Uterus (tissue), 4 donors: ENCODE data around the gene SLC30A2. TPM values are rescaled to one million over a fixed set of nuclear protein-coding genes. Genes with fewer than 3 reads are reported as not detected.
A peak's percentile ranks its signal among the peaks of the same experiment; 100 is the strongest.

Experiments
- DNase-seq, 2 donors: peaks; one replicate each; pipeline ENCODE4 v3.0.0-alpha.2; 2019 to 2020
- H3K27ac ChIP-seq, 2 donors: fragments of 200-600 bp; sonication (generic); 1 replicate in 1 of 2; 2 replicates in 1 of 2; pipeline ENCODE4 v1.5.1; 2016 to 2018
- H3K27me3 ChIP-seq, 2 donors: fragments of 200-600 bp; sonication (generic); one replicate each; pipeline ENCODE4 v1.5.1; 2018 to 2019; ENCODE audit warnings: control low read depth in 1 of 2
- H3K36me3 ChIP-seq, 2 donors: fragments of 200-600 bp; sonication (generic); one replicate each; pipeline ENCODE4 v1.5.1; 2019; ENCODE audit warnings: control low read depth in 1 of 2
- H3K4me1 ChIP-seq, 2 donors: fragments of 200-600 bp; sonication (generic); one replicate each; pipeline ENCODE4 v1.5.1; 2018 to 2019; ENCODE audit warnings: control low read depth in 1 of 2
- H3K4me3 ChIP-seq, 2 donors: fragments of 200-600 bp; sonication (generic); 1 replicate in 1 of 2; 2 replicates in 1 of 2; pipeline ENCODE4 v1.5.1; 2018 to 2019; ENCODE audit warnings: mild to moderate bottlenecking in 1 of 2
- H3K9me3 ChIP-seq, 2 donors: fragments of 200-600 bp; sonication (generic); one replicate each; pipeline ENCODE4 v1.5.1; 2019; ENCODE audit warnings: control low read depth in 1 of 2
- POLR2A ChIP-seq, 2 donors: fragments of 450-650 bp; IDR thresholded peaks; one replicate each; pipeline ENCODE4 v1.6.1; 2016; ENCODE audit warnings: antibody characterized with exemption in 2 of 2, mild to moderate bottlenecking in 1 of 2, moderate library complexity in 1 of 2
- intact Hi-C: fragments of 100-400 bp; cut with DNase I; formaldehyde crosslinking; loops from one replicate; pipeline ENCODE4 v1.15.1; 2023; ENCODE audit warnings: low total_unique reads
- total RNA-seq, 4 donors: library from RNA; depleted of rRNA in 3 of 4; stranded (reverse); fragments of >200 nt in 3 of 4; gene quantifications; one replicate each; pipeline versions ENCODE4 v1.1.0 to v1.2.4, GENCODE V29; 2014 to 2023
- TF ChIP-seq, protein P1 (sequence below), 4 experiments: fragments of 200-600 bp in 2 of 4; fragments of 450-650 bp in 2 of 4; sonication (generic) in 2 of 4; IDR thresholded peaks; one replicate each; pipeline ENCODE4 v1.5.1; 2016 to 2019; ENCODE audit warnings: antibody characterized with exemption in 4 of 4, mild to moderate bottlenecking in 2 of 4, moderate library complexity in 1 of 4
- donor health status: DM: yes; HTN: yes; CAD: no.

Gene SLC30A2
- total RNA-seq, 4 donors from 2014 or later: 0.07 to 0.49 TPM; not detected in 2

DNA sequence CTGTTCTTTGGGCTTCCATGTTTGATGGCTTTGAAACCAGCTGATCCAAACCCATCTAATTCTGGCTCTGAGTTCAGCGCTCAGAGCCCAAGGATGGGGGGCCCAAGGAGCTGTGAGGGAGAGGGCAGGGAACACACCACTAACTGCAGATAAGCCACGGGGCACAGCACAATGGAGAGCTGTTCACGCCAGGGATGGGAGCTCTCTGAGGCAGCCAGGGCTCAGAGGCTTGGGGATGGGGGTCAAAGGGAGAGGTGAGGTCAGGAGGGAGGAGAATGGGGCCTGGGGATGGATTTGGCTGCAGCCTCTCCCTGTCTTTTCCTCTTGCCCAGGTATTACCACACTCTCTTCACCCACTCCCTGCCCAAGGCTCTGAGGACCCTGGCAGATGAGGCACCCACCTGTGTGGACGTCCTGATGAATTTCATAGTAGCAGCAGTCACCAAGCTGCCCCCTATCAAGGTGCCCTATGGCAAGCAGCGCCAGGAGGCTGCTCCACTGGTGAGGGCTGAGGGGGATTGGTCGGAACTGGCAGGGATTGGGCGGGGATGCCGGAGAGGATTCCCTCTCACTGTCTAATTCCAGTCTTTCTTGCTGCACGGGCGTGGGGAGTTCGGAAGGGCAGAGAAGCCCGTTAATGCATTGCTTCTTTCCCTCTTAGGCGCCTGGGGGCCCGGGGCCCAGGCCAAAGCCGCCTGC lies 11.3 kb downstream of the SLC30A2 start:
- Histone ChIP-seq H3K4me1 (peaks cover 0 to 7% of the 10 kb centered on the region in 2 donors), H3K4me3 (peak overlapping the region; percentile 61 to 79), H3K27ac (peak overlapping the region; percentile 81 to 90), H3K27me3 (no peaks in the 10 kb centered on the region), H3K9me3 (no peaks in the 10 kb centered on the region), H3K36me3 (no peaks in the 10 kb centered on the region)
- TF ChIP-seq, protein P1, sequence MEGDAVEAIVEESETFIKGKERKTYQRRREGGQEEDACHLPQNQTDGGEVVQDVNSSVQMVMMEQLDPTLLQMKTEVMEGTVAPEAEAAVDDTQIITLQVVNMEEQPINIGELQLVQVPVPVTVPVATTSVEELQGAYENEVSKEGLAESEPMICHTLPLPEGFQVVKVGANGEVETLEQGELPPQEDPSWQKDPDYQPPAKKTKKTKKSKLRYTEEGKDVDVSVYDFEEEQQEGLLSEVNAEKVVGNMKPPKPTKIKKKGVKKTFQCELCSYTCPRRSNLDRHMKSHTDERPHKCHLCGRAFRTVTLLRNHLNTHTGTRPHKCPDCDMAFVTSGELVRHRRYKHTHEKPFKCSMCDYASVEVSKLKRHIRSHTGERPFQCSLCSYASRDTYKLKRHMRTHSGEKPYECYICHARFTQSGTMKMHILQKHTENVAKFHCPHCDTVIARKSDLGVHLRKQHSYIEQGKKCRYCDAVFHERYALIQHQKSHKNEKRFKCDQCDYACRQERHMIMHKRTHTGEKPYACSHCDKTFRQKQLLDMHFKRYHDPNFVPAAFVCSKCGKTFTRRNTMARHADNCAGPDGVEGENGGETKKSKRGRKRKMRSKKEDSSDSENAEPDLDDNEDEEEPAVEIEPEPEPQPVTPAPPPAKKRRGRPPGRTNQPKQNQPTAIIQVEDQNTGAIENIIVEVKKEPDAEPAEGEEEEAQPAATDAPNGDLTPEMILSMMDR (IDR thresholded peaks at IDR 0.05): no peak
- TF ChIP-seq POLR2A (IDR thresholded peaks at IDR 0.05): no peak
- no peak for DNase-seq
- intact Hi-C loops: loop anchor here (5.0 kb wide), 2 partner anchors 113 to 128 kb away; no protein-coding TSS in a partner anchor

DNA sequence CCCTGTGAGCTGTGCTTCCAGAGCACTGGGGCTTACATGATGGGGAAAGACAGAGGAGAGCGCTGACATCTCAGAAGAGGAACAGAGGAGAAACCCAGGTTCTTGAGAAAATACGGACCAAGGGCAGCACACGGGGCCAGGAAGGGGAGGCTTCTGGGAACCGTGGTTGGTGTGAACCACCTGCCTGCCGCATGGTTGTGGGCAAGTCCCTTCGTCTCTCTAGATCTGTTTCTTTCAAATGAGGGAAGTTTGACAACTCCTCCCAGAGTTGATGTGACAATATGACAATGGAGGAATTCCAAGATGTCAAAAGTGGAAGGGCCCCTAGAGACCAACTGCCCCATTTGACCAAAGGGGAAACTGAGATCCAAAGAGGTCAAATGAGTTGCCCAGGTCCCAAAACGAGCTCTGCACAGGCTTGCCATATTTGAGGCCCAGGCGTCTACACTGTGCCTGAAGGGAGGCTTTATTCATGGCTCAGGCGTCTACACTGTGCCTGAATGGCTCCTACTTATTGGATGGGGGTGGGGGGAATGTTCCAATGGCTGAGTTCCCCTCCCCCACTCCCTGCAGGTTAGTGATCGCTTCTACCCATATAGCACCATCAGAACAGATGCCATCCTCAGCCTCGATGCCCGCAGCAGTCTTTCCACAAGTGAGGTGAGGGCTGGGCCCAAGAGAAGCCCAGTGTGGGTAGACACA lies 13.1 kb downstream of the SLC30A2 start:
- H3K27me3 ChIP-seq: no peaks in the 10 kb centered on the region
- intact Hi-C loops: no loop called here
- H3K9me3 ChIP-seq: no peaks in the 10 kb centered on the region
- no peak overlapping the region for H3K27ac ChIP-seq
- H3K4me1 ChIP-seq: peaks cover 0 to 7% of the 10 kb centered on the region in 2 donors
- H3K4me3 ChIP-seq: no peak overlapping the region
- H3K36me3 ChIP-seq: no peaks in the 10 kb centered on the region
- no peak for TF ChIP-seq POLR2A (IDR thresholded peaks at IDR 0.05)
- TF ChIP-seq, protein P1 (IDR thresholded peaks at IDR 0.05): no peak
- no peak for DNase-seq

DNA sequence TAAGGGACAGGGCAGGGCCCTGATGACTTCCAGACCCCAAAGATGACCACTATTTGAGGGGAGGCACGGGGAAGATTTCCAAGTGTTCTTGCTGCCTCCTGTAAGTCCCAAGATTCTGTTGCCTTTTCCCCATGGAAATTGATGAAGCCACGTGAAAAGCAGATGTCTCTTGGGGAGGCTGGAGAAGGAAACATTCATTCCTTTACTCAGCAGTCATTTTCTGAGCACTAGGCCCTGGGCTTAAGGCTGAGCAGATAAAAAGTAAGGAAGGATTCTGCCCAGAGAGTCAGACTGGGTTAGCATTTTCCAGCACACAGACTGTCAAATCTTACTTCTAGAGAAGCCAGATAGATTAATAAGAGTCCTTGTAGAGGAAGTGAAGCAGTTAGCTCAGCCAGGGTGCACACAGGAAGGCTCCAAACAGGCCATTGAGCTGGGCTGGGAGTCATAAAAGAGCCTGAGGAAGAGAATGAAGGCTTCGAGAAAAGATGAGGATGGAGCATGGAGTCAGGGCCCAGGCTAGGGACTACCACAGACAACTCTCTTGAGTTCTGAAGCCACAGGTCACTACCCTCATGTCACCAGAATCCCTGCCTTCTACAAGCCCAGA lies 14.2 kb downstream of the SLC30A2 start:
- H3K4me3 ChIP-seq: no peak overlapping the region
- intact Hi-C loops: no loop called here

DNA sequence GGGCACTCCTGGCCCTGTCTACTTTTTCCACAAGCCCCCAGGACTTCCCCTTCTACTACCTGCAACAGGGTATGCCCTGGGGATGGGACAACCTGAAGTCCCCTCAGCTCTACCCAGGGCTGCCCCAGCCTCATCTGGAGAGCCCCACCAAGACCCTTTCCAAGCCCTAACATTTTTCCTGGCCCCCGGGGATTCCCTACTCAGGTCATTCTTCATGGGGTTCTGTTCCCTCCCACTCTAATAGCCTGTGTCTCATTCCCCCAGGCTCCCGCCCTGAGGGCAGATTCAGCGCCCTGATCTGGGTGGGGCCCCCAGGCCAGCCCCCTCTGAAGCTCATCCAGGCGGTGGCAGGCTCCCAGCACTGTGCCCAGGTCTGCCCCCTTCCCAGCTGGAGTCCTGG lies 14.7 kb downstream of the SLC30A2 start:
- TF ChIP-seq, protein P1 (IDR thresholded peaks at IDR 0.05): no peak
- no peak for TF ChIP-seq POLR2A (IDR thresholded peaks at IDR 0.05)
- H3K4me1 ChIP-seq: peaks cover 0 to 7% of the 10 kb centered on the region in 2 donors
- H3K36me3 ChIP-seq: no peaks in the 10 kb centered on the region
- no peak for DNase-seq
- H3K4me3 ChIP-seq: no peak overlapping the region
- no peaks in the 10 kb centered on the region for H3K27me3 ChIP-seq
- no peak overlapping the region for H3K27ac ChIP-seq
- intact Hi-C loops: no loop called here
- H3K9me3 ChIP-seq: no peaks in the 10 kb centered on the region

More for the DNA sequence above, 14.2 kb downstream of the SLC30A2 start:
- TF ChIP-seq, protein P1 (IDR thresholded peaks at IDR 0.05): no peak
- no peak for TF ChIP-seq POLR2A (IDR thresholded peaks at IDR 0.05)
- Histone ChIP-seq H3K27ac (no peak overlapping the region), H3K9me3 (no peaks in the 10 kb centered on the region), H3K27me3 (no peaks in the 10 kb centered on the region), H3K4me1 (peaks cover 0 to 7% of the 10 kb centered on the region in 2 donors), H3K36me3 (no peaks in the 10 kb centered on the region)
- DNase-seq: no peak
